Measurements from ENCODE around the gene GPR75.

Gene GPR75

GRCh38 chr2:53905396-53905795 lies 45.6 kb upstream of the GPR75 start (continued):
- TF ChIP-seq GLI2 (tag by site-specific recombination; IDR thresholded peaks at IDR 0.05; ENCODE audit: borderline replicate concordance, low read depth) = no peak
- no peak for TF ChIP-seq PRDM10 (tag by site-specific recombination; IDR thresholded peaks at IDR 0.05)
- no peak for TF ChIP-seq ZNF274 (IDR thresholded peaks at IDR 0.05; ENCODE audit: low read length)
- no peak for TF ChIP-seq ZNF274 (tag by site-specific recombination; IDR thresholded peaks at IDR 0.05; ENCODE audit: borderline replicate concordance)
- no peak for TF ChIP-seq ZNF148 (tag by site-specific recombination; IDR thresholded peaks at IDR 0.05; ENCODE audit: borderline replicate concordance)

GRCh38 chr2:53903011-53903410 lies 43.2 kb upstream of the GPR75 start:
- H3K4me3 ChIP-seq (ENCODE audit: low read depth, low read length) = no peak overlapping the region
- TF ChIP-seq ZNF169 (tag by site-specific recombination; IDR thresholded peaks at IDR 0.05) (no peak), ZBTB8A (tag by site-specific recombination; IDR thresholded peaks at IDR 0.05) (no peak), TCF7L2 (IDR thresholded peaks at IDR 0.05; ENCODE audit: borderline replicate concordance, low read depth, low read length) (no peak), ZFP37 (tag by site-specific recombination; IDR thresholded peaks at IDR 0.05) (no peak), ZNF114 (tag by site-specific recombination; IDR thresholded peaks at IDR 0.05) (no peak), ZSCAN23 (tag by site-specific recombination; IDR thresholded peaks at IDR 0.05) (no peak)
- ChIA-PET POLR2A (no interaction called here), CTCF (no interaction called here)
- no peak overlapping the region for H3K27ac ChIP-seq (ENCODE audit: extremely low read depth, low read depth, low read length)
- no peaks in the 10 kb centered on the region for H3K9me3 ChIP-seq (ENCODE audit: control insufficient read depth, insufficient read depth, low read depth, low read length)
- H3K4me1 ChIP-seq (ENCODE audit: control insufficient read depth, insufficient read depth, low read length) = no peaks in the 10 kb centered on the region
- H3K36me3 ChIP-seq (ENCODE audit: control insufficient read depth in 2 of 2, insufficient read depth in 1 of 2, low read length in 2 of 2) = peaks cover 71 to 96% of the 10 kb centered on the region in 2 experiments

GRCh38 chr2:53901192-53901591 lies 41.4 kb upstream of the GPR75 start:
- Histone ChIP-seq H3K4me3 (ENCODE audit: low read depth, low read length) (no peak overlapping the region), H3K27ac (ENCODE audit: extremely low read depth, low read depth, low read length) (no peak overlapping the region), H3K36me3 (ENCODE audit: control insufficient read depth in 2 of 2, insufficient read depth in 1 of 2, low read length in 2 of 2) (peaks cover 76 to 94% of the 10 kb centered on the region in 2 experiments), H3K9me3 (ENCODE audit: control insufficient read depth, insufficient read depth, low read depth, low read length) (no peaks in the 10 kb centered on the region), H3K4me1 (ENCODE audit: control insufficient read depth, insufficient read depth, low read length) (no peaks in the 10 kb centered on the region)
- ChIA-PET POLR2A (no interaction called here), CTCF (no interaction called here)
- no peak for TF ChIP-seq ZBTB26 (tag by site-specific recombination; optimal IDR thresholded peaks at IDR 0.05)
- no peak for TF ChIP-seq ZNF76 (tag by site-specific recombination; IDR thresholded peaks at IDR 0.05; ENCODE audit: borderline replicate concordance, low read depth)
- no peak for TF ChIP-seq ZNF529 (tag by site-specific recombination; IDR thresholded peaks at IDR 0.05; ENCODE audit: insufficient replicate concordance)
- no peak for TF ChIP-seq ELK4 (IDR thresholded peaks at IDR 0.05; ENCODE audit: borderline replicate concordance, low read depth, low read length)
- no peak for TF ChIP-seq ZNF155 (tag by site-specific recombination; IDR thresholded peaks at IDR 0.05)
- no peak for TF ChIP-seq ZNF48 (tag by site-specific recombination; IDR thresholded peaks at IDR 0.05)
- TF ChIP-seq ZNF274 (IDR thresholded peaks at IDR 0.05; ENCODE audit: low read length) = no peak
- no peak for TF ChIP-seq ZNF274 (tag by site-specific recombination; IDR thresholded peaks at IDR 0.05; ENCODE audit: borderline replicate concordance)
- no peak for TF ChIP-seq REST (tag by site-specific recombination; IDR thresholded peaks at IDR 0.05)
- no peak for TF ChIP-seq MEIS1 (CRISPR knock-in tag; IDR thresholded peaks at IDR 0.05; ENCODE audit: borderline replicate concordance)
- TF ChIP-seq ZNF792 (tag by site-specific recombination; IDR thresholded peaks at IDR 0.05) = no peak
- no peak for TF ChIP-seq ZEB2 (tag by site-specific recombination; IDR thresholded peaks at IDR 0.05)
- no peak for TF ChIP-seq ZNF510 (tag by site-specific recombination; IDR thresholded peaks at IDR 0.05; ENCODE audit: insufficient replicate concordance)
